IMR-90 (cell line): Measurements from ENCODE around the gene ADAM15. TPM values are rescaled to one million over a fixed set of nuclear protein-coding genes. Genes with fewer than 3 reads are reported as not detected.

Source experiments
- ATAC-seq: fragments of 200-7000 bp; cut with Tn5 transposase; 2 replicates; pipeline ENCODE4 v1.9.1; 2020; ENCODE audit warnings: low read depth, mild to moderate bottlenecking, moderate library complexity
- BruUV-seq: library from RNA; stranded (reverse); fragments of 400-500 nt; replicated peaks from 2 replicates; lab custom pipeline; 2021; lab: Mats Ljungman, UMichigan
- CTCF ChIA-PET: fragments of 300-600 bp; formaldehyde crosslinking; extraction: SDS; loops from one replicate; lab custom pipeline; 2021; ENCODE audit warnings: antibody characterized with exemption; lab: Yijun Ruan, JAX
- POLR2A ChIA-PET: fragments of 300-600 bp; sonication (Branson Sonifier 250); formaldehyde crosslinking; loops from one replicate; lab custom pipeline; 2022; ENCODE audit warnings: antibody characterized with exemption; ENCODE audit not compliant: unreplicated experiment; lab: Charles Lee
- DNase-seq: peaks from one replicate; pipeline ENCODE4 v3.0.0; 2013
- H2AFZ ChIP-seq: replicated peaks from 2 replicates; pipeline ENCODE3; 2013; ENCODE audit warnings: low read length, mild to moderate bottlenecking; ENCODE audit not compliant: poor library complexity
- H2AK5ac ChIP-seq: 2 replicates; pipeline ENCODE4 v1.6.1; 2013; ENCODE audit warnings: low read depth, low read length, inconsistent platforms
- H2AK9ac ChIP-seq: replicated peaks from 2 replicates; pipeline ENCODE3; 2013; ENCODE audit warnings: mild to moderate bottlenecking, low read depth, low read length, moderate library complexity; ENCODE audit not compliant: poor library complexity
- H2BK120ac ChIP-seq: 2 replicates; pipeline ENCODE4 v1.6.1; 2013; ENCODE audit warnings: low read depth, low read length, inconsistent platforms
- H2BK15ac ChIP-seq: 3 replicates; pipeline ENCODE4 v1.6.1; 2013; ENCODE audit warnings: low read depth, low read length, inconsistent platforms
- H2BK20ac ChIP-seq: 2 replicates; pipeline ENCODE4 v1.6.1; 2013; ENCODE audit warnings: low read depth, mild to moderate bottlenecking, inconsistent platforms, low read length, moderate library complexity
- H2BK5ac ChIP-seq: 2 replicates; pipeline ENCODE4 v1.6.1; 2013; ENCODE audit warnings: mild to moderate bottlenecking, low read depth, low read length, inconsistent platforms; ENCODE audit not compliant: poor library complexity, severe bottlenecking
- H3K14ac ChIP-seq: replicated peaks from 2 replicates; pipeline ENCODE4 v1.6.1; 2013; ENCODE audit warnings: low read depth, low read length, inconsistent platforms
- H3K18ac ChIP-seq: 2 replicates; pipeline ENCODE4 v1.6.1; 2013; ENCODE audit warnings: low read depth, low read length, control low read depth
- H3K23ac ChIP-seq: 2 replicates; pipeline ENCODE4 v1.6.1; 2013; ENCODE audit warnings: low read depth, low read length, inconsistent platforms
- H3K27ac ChIP-seq: 2 replicates; pipeline ENCODE4 v1.5.1; 2013; ENCODE audit warnings: mild to moderate bottlenecking, control low read depth, low read length; ENCODE audit not compliant: insufficient read depth
- H3K27me3 ChIP-seq: 2 replicates; pipeline ENCODE4 v1.6.1; 2013; ENCODE audit warnings: low read length; ENCODE audit not compliant: control insufficient read depth, insufficient read depth
- H3K36me3 ChIP-seq: 2 replicates; pipeline ENCODE4 v1.6.1; 2013; ENCODE audit warnings: low read length, mixed read lengths; ENCODE audit not compliant: control insufficient read depth, insufficient read depth
- H3K4ac ChIP-seq: 2 replicates; pipeline ENCODE4 v1.6.1; 2013; ENCODE audit warnings: low read depth, low read length, inconsistent platforms
- H3K4me1 ChIP-seq: 2 replicates; pipeline ENCODE4 v1.6.1; 2013; ENCODE audit warnings: low read length, mixed read lengths; ENCODE audit not compliant: control insufficient read depth, insufficient read depth
- H3K4me2 ChIP-seq: 2 replicates; pipeline ENCODE4 v1.6.1; 2013; ENCODE audit warnings: low read depth, mild to moderate bottlenecking, control low read depth, low read length, moderate library complexity
- H3K4me3 ChIP-seq: 2 replicates; pipeline ENCODE4 v1.5.1; 2013; ENCODE audit warnings: low read depth, mild to moderate bottlenecking, control low read depth, low read length, moderate library complexity; ENCODE audit not compliant: insufficient read depth
- H3K56ac ChIP-seq: 2 replicates; pipeline ENCODE4 v1.6.1; 2013; ENCODE audit warnings: low read length, inconsistent platforms; ENCODE audit not compliant: insufficient read depth; ENCODE audit errors: extremely low read depth
- H3K79me1 ChIP-seq, 2 experiments: 2 replicates each; pipeline ENCODE4 v1.6.1; 2013; ENCODE audit warnings: low read length in 2 of 2, inconsistent platforms in 1 of 2, low read depth in 1 of 2
- H3K9ac ChIP-seq: 2 replicates; pipeline ENCODE4 v1.6.1; 2013; ENCODE audit warnings: low read depth, low read length, control low read depth
- H3K9me1 ChIP-seq: 2 replicates; pipeline ENCODE4 v1.6.1; 2013; ENCODE audit warnings: low read length, inconsistent platforms; ENCODE audit not compliant: insufficient read depth
- H3K9me3 ChIP-seq: 2 replicates; pipeline ENCODE4 v1.6.1; 2013; ENCODE audit warnings: low read length; ENCODE audit not compliant: control insufficient read depth, insufficient read depth
- H4K20me1 ChIP-seq: 2 replicates; pipeline ENCODE4 v1.6.1; 2013; ENCODE audit warnings: low read length, inconsistent platforms; ENCODE audit not compliant: insufficient read depth
- H4K5ac ChIP-seq: 2 replicates; pipeline ENCODE4 v1.6.1; 2013; ENCODE audit warnings: mild to moderate bottlenecking, low read depth, low read length, control low read depth
- H4K8ac ChIP-seq, 2 experiments: 2 replicates each; pipeline ENCODE4 v1.6.1; 2013; ENCODE audit warnings: low read depth in 2 of 2, low read length in 2 of 2, control low read depth in 1 of 2, inconsistent platforms in 1 of 2
- H4K91ac ChIP-seq: 2 replicates; pipeline ENCODE4 v1.6.1; 2013; ENCODE audit warnings: low read depth, low read length, inconsistent platforms; ENCODE audit not compliant: insufficient read depth
- BHLHE40 ChIP-seq: fragments of 150-350 bp; IDR thresholded peaks from 2 replicates; pipeline ENCODE4 v1.6.1; 2016; ENCODE audit warnings: mild to moderate bottlenecking, low read depth, low read length
- CEBPB ChIP-seq: IDR thresholded peaks from 2 replicates; pipeline ENCODE4 v1.6.1; 2012; ENCODE audit warnings: low read depth, low read length, improper control_type of control experiment
- FOS ChIP-seq: fragments of 150-350 bp; IDR thresholded peaks from 2 replicates; pipeline ENCODE4 v1.6.1; 2016; ENCODE audit warnings: low read depth, low read length
- MAFK ChIP-seq: IDR thresholded peaks from 2 replicates; pipeline ENCODE4 v1.6.1; 2012; ENCODE audit warnings: low read depth, low read length, improper control_type of control experiment
- MXI1 ChIP-seq: IDR thresholded peaks from 2 replicates; pipeline ENCODE4 v1.6.1; 2012; ENCODE audit warnings: low read depth, mild to moderate bottlenecking, low read length, moderate library complexity, borderline replicate concordance
- NFE2L2 ChIP-seq: fragments of 150-350 bp; IDR thresholded peaks from 2 replicates; pipeline ENCODE4 v1.6.1; 2016; ENCODE audit warnings: low read depth, mild to moderate bottlenecking, low read length
- RAD21 ChIP-seq: IDR thresholded peaks from 2 replicates; pipeline ENCODE4 v1.6.1; 2012; ENCODE audit warnings: low read length, improper control_type of control experiment
- RCOR1 ChIP-seq: IDR thresholded peaks from 2 replicates; pipeline ENCODE4 v1.6.1; 2012; ENCODE audit warnings: mild to moderate bottlenecking, low read length, improper control_type of control experiment; ENCODE audit not compliant: insufficient replicate concordance
- RFX5 ChIP-seq: IDR thresholded peaks from 2 replicates; pipeline ENCODE4 v1.8.0; 2012; ENCODE audit warnings: low read depth, mild to moderate bottlenecking, low read length, moderate library complexity
- SMC3 ChIP-seq: fragments of 150-350 bp; IDR thresholded peaks from 2 replicates; pipeline ENCODE4 v1.6.1; 2016; ENCODE audit warnings: low read depth, mild to moderate bottlenecking, antibody characterized with exemption, low read length, moderate library complexity
- WGBS, 2 experiments: methylation state at CpG; one replicate each; pipeline versions ENCODE4 v1.1.5 to v1.1.7; 2013; ENCODE audit warnings: missing lambda C conversion rate in 2 of 2; ENCODE audit not compliant: insufficient read length in 1 of 2; ENCODE audit errors: extremely low coverage in 2 of 2; 5-methylcytosine and 5-hydroxymethylcytosine counted together
- dilution Hi-C: fragments of 300-500 bp; cut with HindIII; formaldehyde crosslinking; loops from one replicate; pipeline ENCODE4 v1.14.3; 2018; ENCODE audit warnings: low sequenced_read_pairs; ENCODE audit not compliant: unreplicated experiment
- in situ Hi-C: fragments of 300-500 bp; cut with MboI; formaldehyde crosslinking; loops from 3 replicates; pipeline ENCODE4 v1.14.3; 2019; ENCODE audit warnings: low sequenced_read_pairs, inconsistent platforms, mixed read lengths
- intact Hi-C: fragments of 100-400 bp; cut with micrococcal nuclease; formaldehyde crosslinking; loops from 2 replicates; pipeline ENCODE4 v1.10.0; 2022
- polyA plus RNA-seq, 3 experiments: library from polyadenylated mRNA; depleted of rRNA; stranded (reverse); fragments of >200 nt; gene quantifications; 2 replicates each; pipeline ENCODE4 v1.2.3, GENCODE V29; 2012; ENCODE audit warnings: low replicate concordance in 1 of 3
- total RNA-seq: library from RNA; depleted of rRNA; stranded (reverse); fragments of >200 nt; gene quantifications from 2 replicates; pipeline ENCODE4 v1.2.3, GENCODE V29; 2012
- TF ChIP-seq, protein P1 (sequence below): fragments of 150-350 bp; IDR thresholded peaks from 2 replicates; pipeline ENCODE4 v1.6.1; 2016; ENCODE audit warnings: low read depth, mild to moderate bottlenecking, low read length, moderate library complexity, borderline replicate concordance

ADAM15 gene
- total and polyA plus RNA-seq, 2 of the 4 experiments (the other 2 are of a cell fraction) = 25.6 to 52.4 TPM

GRCh38 chr1:155010211-155010918, 40.8 kb upstream of the ADAM15 start:
- no peak overlapping the region for H3K27ac ChIP-seq
- H2BK5ac ChIP-seq = no peak overlapping the region
- no peak overlapping the region for H4K5ac ChIP-seq
- no peak overlapping the region for H4K8ac ChIP-seq
- H3K9ac ChIP-seq = no peak overlapping the region
- ATAC-seq (no peak), DNase-seq (no peak)
- H3K9me1 ChIP-seq = peaks cover 5% of the 10 kb centered on the region; the same call in 1 of the 2 replicates
- in situ Hi-C loops = no loop called here
- ChIA-PET CTCF (no interaction called here), POLR2A (no interaction called here)
- BruUV-seq = no TSS peak
- no peak overlapping the region for H2BK20ac ChIP-seq
- H3K4me3 ChIP-seq = no peak overlapping the region
- H2AK9ac ChIP-seq = no peak overlapping the region
- no peak overlapping the region for H3K23ac ChIP-seq
- no peak overlapping the region for H2BK120ac ChIP-seq
- no peak overlapping the region for H3K18ac ChIP-seq
- H3K9me3 ChIP-seq = no peaks in the 10 kb centered on the region
- no peak overlapping the region for H2BK15ac ChIP-seq
- no peak overlapping the region for H3K56ac ChIP-seq
- no peak overlapping the region for H3K4me2 ChIP-seq
- H3K14ac ChIP-seq = no peak overlapping the region
- TF ChIP-seq RAD21 (no peak), SMC3 (no peak), MAFK (no peak), RFX5 (no peak), BHLHE40 (no peak), MXI1 (no peak), CEBPB (no peak), FOS (no peak), NFE2L2 (no peak), RCOR1 (no peak)
- TF ChIP-seq, protein P1, sequence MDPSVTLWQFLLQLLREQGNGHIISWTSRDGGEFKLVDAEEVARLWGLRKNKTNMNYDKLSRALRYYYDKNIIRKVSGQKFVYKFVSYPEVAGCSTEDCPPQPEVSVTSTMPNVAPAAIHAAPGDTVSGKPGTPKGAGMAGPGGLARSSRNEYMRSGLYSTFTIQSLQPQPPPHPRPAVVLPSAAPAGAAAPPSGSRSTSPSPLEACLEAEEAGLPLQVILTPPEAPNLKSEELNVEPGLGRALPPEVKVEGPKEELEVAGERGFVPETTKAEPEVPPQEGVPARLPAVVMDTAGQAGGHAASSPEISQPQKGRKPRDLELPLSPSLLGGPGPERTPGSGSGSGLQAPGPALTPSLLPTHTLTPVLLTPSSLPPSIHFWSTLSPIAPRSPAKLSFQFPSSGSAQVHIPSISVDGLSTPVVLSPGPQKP = no peak
- no peak overlapping the region for H4K91ac ChIP-seq
- H3K27me3 ChIP-seq = no peaks in the 10 kb centered on the region
- no peak overlapping the region for H2AFZ ChIP-seq
- no peak overlapping the region for H2AK5ac ChIP-seq
- intact Hi-C loops = no loop called here
- peaks cover 11% of the 10 kb centered on the region for H3K36me3 ChIP-seq
- H3K79me1 ChIP-seq = peaks cover 0 to 45% of the 10 kb centered on the region in 2 experiments; a peak in 3 of 4 replicates
- dilution Hi-C loops = no loop called here
- no CpG with 5 or more reads among the region's 11 CpGs for WGBS, 2 experiments
- H3K4ac ChIP-seq = no peak overlapping the region
- peaks cover 5% of the 10 kb centered on the region for H3K4me1 ChIP-seq
- peaks cover 19% of the 10 kb centered on the region for H4K20me1 ChIP-seq
